Progenitor cell of endocrine pancreas (in vitro differentiated cells): Measurements from ENCODE around the gene SPSB3. TPM values are rescaled to one million over a fixed set of nuclear protein-coding genes. Genes with fewer than 3 reads are reported as not detected.
A peak's percentile ranks its signal among the peaks of the same experiment; 100 is the strongest.

ENCODE experiments used
- DNase-seq: peaks from one replicate; pipeline ENCODE4 v3.0.0; 2021; ENCODE audit warnings: low spot score; ENCODE audit not compliant: unreplicated experiment
- H3K27ac Mint-ChIP-seq: 2 replicates; pipeline ENCODE4 v1.8.0; 2021; ENCODE audit warnings: mild to moderate bottlenecking, moderate library complexity, mixed read lengths
- H3K27me3 Mint-ChIP-seq: 2 replicates; pipeline ENCODE4 v1.8.0; 2021; ENCODE audit warnings: mixed read lengths
- H3K36me3 Mint-ChIP-seq: 2 replicates; pipeline ENCODE4 v1.8.0; 2022; ENCODE audit warnings: mixed read lengths; ENCODE audit not compliant: insufficient read depth
- H3K4me1 Mint-ChIP-seq: 2 replicates; pipeline ENCODE4 v1.8.0; 2021; ENCODE audit warnings: low read depth, mixed read lengths
- H3K4me3 Mint-ChIP-seq: 2 replicates; pipeline ENCODE4 v1.8.0; 2021; ENCODE audit warnings: low read depth, mild to moderate bottlenecking, moderate library complexity, mixed read lengths
- H3K9me3 Mint-ChIP-seq: 2 replicates; pipeline ENCODE4 v1.8.0; 2021; ENCODE audit warnings: low read depth, mixed read lengths
- total RNA-seq: library from RNA; stranded (reverse); gene quantifications from 2 replicates; pipeline ENCODE4 v1.2.1, GENCODE V29; 2021
- TF ChIP-seq, protein P1 (sequence below): fragments of 200-600 bp; sonication (generic); IDR thresholded peaks from one replicate; pipeline ENCODE4 v1.5.0; 2021; ENCODE audit warnings: antibody characterized with exemption, mild to moderate bottlenecking; ENCODE audit not compliant: unreplicated experiment

The SPSB3 gene
- total RNA-seq, 1 donor from 2014 or later: 47.8 TPM

GRCh38 chr16:1743376-1744337 is 38.7 kb downstream of the SPSB3 start:
- Mint-ChIP-seq H3K27ac (no peak overlapping the region), H3K27me3 (no peaks in the 10 kb centered on the region), H3K36me3 (no peaks in the 10 kb centered on the region), H3K4me3 (no peak overlapping the region), H3K9me3 (no peaks in the 10 kb centered on the region), H3K4me1 (no peaks in the 10 kb centered on the region)
- no peak for DNase-seq
- TF ChIP-seq, protein P1, sequence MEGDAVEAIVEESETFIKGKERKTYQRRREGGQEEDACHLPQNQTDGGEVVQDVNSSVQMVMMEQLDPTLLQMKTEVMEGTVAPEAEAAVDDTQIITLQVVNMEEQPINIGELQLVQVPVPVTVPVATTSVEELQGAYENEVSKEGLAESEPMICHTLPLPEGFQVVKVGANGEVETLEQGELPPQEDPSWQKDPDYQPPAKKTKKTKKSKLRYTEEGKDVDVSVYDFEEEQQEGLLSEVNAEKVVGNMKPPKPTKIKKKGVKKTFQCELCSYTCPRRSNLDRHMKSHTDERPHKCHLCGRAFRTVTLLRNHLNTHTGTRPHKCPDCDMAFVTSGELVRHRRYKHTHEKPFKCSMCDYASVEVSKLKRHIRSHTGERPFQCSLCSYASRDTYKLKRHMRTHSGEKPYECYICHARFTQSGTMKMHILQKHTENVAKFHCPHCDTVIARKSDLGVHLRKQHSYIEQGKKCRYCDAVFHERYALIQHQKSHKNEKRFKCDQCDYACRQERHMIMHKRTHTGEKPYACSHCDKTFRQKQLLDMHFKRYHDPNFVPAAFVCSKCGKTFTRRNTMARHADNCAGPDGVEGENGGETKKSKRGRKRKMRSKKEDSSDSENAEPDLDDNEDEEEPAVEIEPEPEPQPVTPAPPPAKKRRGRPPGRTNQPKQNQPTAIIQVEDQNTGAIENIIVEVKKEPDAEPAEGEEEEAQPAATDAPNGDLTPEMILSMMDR: no peak

GRCh38 chr16:1741553-1742165 is 40.7 kb downstream of the SPSB3 start:
- H3K4me1 Mint-ChIP-seq: no peaks in the 10 kb centered on the region

GRCh38 chr16:1740781-1741490 is 41.4 kb downstream of the SPSB3 start:
- TF ChIP-seq, protein P1: no peak
- no peaks in the 10 kb centered on the region for H3K27me3 Mint-ChIP-seq
- DNase-seq: no peak
- no peak overlapping the region for H3K27ac Mint-ChIP-seq
- H3K4me3 Mint-ChIP-seq: no peak overlapping the region
- H3K4me1 Mint-ChIP-seq: no peaks in the 10 kb centered on the region
- no peaks in the 10 kb centered on the region for H3K36me3 Mint-ChIP-seq
- no peaks in the 10 kb centered on the region for H3K9me3 Mint-ChIP-seq

More at GRCh38 chr16:1741553-1742165, 40.7 kb downstream of the SPSB3 start:
- no peaks in the 10 kb centered on the region for H3K9me3 Mint-ChIP-seq
- no peaks in the 10 kb centered on the region for H3K36me3 Mint-ChIP-seq
- H3K4me3 Mint-ChIP-seq: no peak overlapping the region
- H3K27me3 Mint-ChIP-seq: no peaks in the 10 kb centered on the region
- H3K27ac Mint-ChIP-seq: no peak overlapping the region
- TF ChIP-seq, protein P1: no peak
- no peak for DNase-seq

- Mint-ChIP-seq H3K27me3 (no peaks in the 10 kb centered on the region), H3K4me3 (no peak overlapping the region), H3K4me1 (no peaks in the 10 kb centered on the region), H3K36me3 (no peaks in the 10 kb centered on the region), H3K9me3 (no peaks in the 10 kb centered on the region), H3K27ac (no peak overlapping the region)
- TF ChIP-seq, protein P1: no peak
- DNase-seq: no peak
Measured at GRCh38 chr16:1740234-1740633, 42.1 kb downstream of the SPSB3 start.

GRCh38 chr16:1734816-1735215 is 47.6 kb downstream of the SPSB3 start:
- Mint-ChIP-seq H3K4me1 (no peaks in the 10 kb centered on the region), H3K27me3 (no peaks in the 10 kb centered on the region), H3K4me3 (no peak overlapping the region), H3K27ac (peak overlapping the region; percentile 60), H3K36me3 (peaks cover 4% of the 10 kb centered on the region), H3K9me3 (no peaks in the 10 kb centered on the region)
- TF ChIP-seq, protein P1: no peak
- DNase-seq: no peak
